ENCODE measurements around the gene TMEM178B.

DNA sequence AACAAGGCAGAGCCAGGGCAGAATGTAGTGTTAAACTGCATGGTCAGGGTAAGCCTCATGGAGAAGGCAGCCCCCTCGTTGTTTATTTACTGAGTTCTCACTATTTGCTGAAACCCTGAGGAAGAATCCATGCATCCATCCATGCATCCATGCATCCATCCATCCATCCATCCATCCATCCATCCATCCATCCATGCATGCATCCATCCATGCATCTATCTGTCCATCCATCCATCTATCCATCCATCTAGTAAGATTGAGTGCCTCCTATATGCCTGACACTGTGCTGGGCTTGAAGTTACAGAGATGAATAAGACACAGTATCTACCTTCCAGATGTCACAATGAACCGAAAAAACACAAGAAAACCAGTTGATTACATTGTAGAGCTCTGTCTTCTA is 275.9 kb downstream of the TMEM178B start:
- TF ChIP-seq, protein P1, sequence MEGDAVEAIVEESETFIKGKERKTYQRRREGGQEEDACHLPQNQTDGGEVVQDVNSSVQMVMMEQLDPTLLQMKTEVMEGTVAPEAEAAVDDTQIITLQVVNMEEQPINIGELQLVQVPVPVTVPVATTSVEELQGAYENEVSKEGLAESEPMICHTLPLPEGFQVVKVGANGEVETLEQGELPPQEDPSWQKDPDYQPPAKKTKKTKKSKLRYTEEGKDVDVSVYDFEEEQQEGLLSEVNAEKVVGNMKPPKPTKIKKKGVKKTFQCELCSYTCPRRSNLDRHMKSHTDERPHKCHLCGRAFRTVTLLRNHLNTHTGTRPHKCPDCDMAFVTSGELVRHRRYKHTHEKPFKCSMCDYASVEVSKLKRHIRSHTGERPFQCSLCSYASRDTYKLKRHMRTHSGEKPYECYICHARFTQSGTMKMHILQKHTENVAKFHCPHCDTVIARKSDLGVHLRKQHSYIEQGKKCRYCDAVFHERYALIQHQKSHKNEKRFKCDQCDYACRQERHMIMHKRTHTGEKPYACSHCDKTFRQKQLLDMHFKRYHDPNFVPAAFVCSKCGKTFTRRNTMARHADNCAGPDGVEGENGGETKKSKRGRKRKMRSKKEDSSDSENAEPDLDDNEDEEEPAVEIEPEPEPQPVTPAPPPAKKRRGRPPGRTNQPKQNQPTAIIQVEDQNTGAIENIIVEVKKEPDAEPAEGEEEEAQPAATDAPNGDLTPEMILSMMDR (conservative IDR thresholded peaks at IDR 0.05 in 1 of 2, IDR thresholded peaks at IDR 0.05 in 1 of 2; ENCODE audit: extremely low read depth in 1 of 2, insufficient read depth in 1 of 2, low read depth in 1 of 2, low read length in 2 of 2): no peak
- no peak for TF ChIP-seq EZH2 (IDR thresholded peaks at IDR 0.05; ENCODE audit: borderline replicate concordance, low read length)
